HG03280 (cell line): Measurements from ENCODE around the gene ZNF516.
"Not testable (repeated sequence)": the region's sequence is repeated elsewhere in the genome, so short reads cannot be mapped to it uniquely, and the experiment has no call there.

Source experiments
- ATAC-seq: cut with Tn5 transposase; IDR thresholded peaks from one replicate; pipeline ENCODE4 v1.9.1; 2021; ENCODE audit warnings: mild to moderate bottlenecking, moderate library complexity; ENCODE audit not compliant: unreplicated experiment

Gene ZNF516, protein sequence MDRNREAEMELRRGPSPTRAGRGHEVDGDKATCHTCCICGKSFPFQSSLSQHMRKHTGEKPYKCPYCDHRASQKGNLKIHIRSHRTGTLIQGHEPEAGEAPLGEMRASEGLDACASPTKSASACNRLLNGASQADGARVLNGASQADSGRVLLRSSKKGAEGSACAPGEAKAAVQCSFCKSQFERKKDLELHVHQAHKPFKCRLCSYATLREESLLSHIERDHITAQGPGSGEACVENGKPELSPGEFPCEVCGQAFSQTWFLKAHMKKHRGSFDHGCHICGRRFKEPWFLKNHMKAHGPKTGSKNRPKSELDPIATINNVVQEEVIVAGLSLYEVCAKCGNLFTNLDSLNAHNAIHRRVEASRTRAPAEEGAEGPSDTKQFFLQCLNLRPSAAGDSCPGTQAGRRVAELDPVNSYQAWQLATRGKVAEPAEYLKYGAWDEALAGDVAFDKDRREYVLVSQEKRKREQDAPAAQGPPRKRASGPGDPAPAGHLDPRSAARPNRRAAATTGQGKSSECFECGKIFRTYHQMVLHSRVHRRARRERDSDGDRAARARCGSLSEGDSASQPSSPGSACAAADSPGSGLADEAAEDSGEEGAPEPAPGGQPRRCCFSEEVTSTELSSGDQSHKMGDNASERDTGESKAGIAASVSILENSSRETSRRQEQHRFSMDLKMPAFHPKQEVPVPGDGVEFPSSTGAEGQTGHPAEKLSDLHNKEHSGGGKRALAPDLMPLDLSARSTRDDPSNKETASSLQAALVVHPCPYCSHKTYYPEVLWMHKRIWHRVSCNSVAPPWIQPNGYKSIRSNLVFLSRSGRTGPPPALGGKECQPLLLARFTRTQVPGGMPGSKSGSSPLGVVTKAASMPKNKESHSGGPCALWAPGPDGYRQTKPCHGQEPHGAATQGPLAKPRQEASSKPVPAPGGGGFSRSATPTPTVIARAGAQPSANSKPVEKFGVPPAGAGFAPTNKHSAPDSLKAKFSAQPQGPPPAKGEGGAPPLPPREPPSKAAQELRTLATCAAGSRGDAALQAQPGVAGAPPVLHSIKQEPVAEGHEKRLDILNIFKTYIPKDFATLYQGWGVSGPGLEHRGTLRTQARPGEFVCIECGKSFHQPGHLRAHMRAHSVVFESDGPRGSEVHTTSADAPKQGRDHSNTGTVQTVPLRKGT

DNA sequence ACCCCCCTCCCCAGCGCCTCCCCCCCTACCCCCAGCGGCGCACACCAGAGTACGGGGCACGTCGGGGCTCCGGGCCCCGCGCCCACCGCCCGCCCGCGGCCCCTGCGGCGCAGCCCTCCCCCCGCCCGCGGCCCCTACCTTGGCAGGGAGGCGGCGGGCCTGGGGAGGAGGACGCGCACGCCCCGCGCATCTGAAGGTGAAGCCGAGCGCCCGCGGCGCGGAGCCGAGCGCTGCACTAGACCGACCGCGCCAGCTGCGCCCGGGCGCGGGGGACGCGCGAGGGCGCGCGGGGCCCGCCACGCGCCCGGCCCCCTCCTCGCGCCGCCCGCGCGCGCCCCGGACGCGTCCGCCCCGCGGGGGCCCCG is at the start of gene ZNF516:
Gene ZNF516 (minus strand): TSS at position 237 of the 365 bp plus-strand sequence. CDS start 52,188 bp downstream, outside the sequence.
- ATAC-seq, result no peak

DNA sequence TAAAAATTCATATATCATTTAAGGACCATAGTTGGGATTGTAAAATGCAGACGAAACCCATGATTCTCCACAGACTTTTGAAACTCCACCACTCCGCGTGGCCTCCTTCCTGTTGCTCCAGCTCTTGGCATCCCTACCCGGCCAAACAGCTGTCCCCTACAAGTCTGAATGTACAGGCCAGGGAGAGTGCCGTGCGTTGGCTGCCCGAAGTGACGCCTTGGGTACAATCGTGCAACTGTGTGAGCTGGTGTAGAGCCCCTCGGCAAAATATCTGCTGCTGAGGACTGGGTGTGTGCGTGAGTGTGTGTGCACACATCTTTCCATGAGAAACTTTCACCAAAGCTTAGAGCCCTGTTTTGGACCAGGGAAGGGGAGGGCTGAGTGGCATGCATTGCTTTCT is 43.8 kb upstream of the ZNF516 start:
- no peak for ATAC-seq

DNA sequence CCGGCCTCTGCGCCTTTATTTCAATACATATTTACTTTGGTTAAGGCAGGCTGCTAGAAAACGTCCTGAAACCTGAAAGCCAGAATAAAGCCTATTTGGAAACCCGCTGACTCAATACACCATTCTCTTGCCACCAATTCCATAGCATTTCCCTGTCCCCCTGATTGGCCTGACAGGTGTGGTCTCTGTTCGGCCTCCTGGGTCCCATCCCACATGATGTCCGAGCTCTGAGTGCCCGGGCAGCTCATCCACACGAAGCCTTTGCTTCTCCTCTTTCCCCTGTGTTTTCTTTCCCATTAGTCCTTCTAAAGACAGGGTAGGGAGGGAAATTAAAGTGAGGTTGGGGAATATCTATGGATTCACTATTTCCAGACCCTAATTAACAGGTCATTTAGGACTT is 42.6 kb upstream of the ZNF516 start:
- no peak for ATAC-seq

DNA sequence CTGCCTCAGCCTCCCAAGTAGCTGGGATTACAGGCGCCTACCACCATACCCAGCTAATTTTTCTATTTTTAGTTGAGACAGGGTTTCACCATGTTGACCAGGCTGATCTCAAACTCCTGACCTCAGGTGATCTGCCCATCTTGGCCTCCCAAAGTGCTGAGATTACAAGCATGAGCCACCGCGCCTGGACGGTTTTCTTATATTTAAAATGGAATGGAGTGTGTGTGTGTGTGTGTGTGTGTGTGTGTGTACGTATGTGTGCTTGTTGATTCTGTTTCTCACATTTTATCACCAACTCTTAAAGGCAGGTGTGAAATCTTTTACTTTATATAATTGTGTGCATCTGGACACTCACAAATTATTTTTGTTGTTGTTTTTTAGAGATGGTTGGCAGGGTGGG is 41.6 kb upstream of the ZNF516 start:
- ATAC-seq, result not testable (repeated sequence)

DNA sequence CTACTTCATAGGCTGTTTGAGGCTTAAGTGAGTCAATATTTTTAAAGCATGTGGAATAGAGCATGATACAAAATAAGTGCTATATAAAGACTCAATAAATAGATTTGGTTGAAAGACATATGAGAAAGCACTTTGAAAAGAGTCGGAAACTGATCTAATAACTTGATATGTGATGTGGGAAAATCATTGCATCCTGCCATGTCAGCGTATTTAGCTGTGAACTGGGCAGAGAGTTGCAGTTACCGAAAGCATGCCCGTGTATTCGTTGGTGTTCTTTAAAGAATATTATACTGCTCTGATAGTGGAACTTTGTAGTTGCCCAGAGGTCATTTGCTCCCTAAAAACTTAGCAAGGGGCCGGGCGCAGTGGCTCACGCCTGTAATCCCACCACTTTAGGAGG is 37.8 kb upstream of the ZNF516 start:
- ATAC-seq, result no peak

DNA sequence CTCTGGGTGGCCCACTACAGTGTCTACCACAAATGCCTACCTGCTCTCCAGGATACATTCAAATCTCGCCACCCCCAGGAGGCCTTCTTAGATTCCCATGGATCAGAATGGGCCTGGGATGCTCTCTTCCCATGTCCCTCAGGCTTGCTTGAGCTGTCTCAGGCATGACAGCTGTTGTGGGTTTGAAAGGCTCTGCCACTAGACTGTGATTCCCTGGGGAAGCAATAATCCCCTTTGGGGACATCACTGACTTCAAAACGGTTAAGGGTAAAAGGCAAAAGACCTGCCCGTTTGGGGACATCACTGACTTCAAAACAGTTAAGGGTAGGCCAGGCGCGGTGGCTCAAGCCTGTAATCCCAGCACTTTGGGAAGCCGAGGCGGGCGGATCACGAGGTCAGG is 35.8 kb upstream of the ZNF516 start:
- no peak for ATAC-seq

DNA sequence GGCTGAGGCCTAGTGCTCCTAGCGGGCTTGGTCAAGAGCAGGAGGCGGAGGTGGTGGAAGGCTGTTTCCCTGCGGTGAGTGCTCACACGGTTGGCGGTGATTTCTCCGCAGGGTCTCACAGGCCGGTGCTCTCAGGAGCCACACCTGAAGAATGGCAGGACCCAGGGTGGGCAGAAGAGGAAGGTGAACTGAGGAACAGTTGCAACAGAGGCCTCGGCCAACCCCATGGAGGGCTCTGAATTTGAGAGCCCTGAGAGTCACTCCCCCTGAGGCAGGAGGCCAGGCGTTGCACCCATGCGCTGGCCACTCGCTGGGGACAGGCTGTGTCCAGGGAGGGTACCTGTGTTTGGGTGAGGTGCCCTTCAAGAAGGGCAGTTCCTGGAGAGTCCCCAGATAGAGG is 35.3 kb upstream of the ZNF516 start:
- ATAC-seq, result no peak

DNA sequence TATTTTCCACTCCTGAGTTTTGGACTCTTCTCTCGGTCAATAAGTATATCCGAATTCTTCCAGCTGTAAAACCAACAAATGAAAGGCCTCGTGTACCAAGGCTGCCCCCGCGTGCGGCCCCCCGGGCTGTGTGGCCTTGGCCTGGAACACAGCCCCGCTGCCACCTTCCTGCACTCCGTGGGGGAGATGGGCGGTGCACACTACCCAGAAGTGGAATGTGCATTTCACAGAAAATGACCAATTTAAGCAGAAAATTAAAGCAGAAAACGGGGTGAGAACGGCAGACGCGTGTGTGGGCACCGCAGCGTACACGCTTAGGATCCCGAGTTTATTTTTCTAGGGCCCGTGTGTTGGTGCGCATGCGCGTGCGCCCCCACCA is 34.4 kb upstream of the ZNF516 start:
- ATAC-seq, result no peak

DNA sequence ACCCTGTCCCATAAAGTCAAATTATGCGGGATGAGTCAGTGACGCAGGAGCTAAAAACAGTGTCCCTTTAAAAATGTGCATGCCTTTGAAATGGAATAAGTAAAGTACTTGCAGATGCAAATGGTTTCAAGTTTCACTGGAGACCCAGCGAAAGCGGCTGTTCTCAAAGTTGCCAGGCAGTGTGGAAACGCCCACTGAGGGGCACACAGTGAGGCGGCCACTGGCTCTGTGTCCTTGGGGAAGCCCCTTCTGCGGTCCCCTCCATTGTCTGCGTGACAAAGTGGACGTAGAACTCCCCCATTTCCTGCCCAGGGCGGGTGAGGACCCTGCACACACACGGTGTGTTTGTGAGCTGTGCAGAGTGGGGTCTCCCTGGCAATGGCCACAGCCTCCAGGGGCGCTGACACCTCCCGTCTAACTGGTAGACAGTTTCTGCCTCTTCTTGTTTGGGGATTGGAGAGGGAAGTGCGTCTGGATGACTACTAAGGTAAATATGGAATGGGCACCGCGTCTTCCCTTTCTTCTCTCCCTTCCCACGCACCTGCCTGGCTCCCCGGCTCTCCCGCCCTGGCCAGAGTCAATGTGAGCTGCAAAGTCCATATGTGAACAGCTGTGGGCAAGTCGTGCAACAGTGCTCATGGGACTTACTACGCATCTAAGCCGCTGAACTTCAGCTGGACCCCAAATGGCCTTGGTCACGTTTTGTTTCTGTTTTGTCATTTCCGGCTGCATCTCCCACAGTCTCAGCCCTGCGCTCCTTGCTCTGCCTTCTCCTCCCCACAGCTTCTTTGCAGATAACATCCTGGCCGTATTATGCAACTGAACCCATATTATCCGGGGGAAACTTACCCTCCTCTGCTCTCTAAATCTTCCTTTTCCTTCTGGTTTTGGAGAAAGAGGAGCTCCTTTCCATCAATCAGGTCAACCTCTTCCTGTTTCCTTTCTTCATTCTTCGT is 33.7 kb upstream of the ZNF516 start:
- ATAC-seq, result no peak

DNA sequence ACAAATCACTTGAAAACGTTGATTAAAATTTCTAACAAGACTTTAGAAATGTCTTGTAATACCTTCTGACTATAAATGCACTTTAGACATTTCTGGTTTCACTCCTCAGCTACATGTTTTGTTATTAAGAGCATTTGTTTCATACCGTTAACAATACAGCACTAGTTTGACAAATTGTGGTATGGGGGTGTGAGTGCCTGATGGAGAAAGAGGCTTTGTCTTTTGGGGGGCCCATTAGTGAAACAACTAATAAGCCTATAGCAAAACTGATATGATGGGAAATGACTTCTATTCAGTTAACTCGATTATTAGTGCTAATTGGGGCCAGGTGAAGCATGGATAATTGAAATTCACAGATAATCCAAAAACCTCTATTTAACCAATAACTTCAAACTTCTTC is 30.9 kb upstream of the ZNF516 start:
- no peak for ATAC-seq

DNA sequence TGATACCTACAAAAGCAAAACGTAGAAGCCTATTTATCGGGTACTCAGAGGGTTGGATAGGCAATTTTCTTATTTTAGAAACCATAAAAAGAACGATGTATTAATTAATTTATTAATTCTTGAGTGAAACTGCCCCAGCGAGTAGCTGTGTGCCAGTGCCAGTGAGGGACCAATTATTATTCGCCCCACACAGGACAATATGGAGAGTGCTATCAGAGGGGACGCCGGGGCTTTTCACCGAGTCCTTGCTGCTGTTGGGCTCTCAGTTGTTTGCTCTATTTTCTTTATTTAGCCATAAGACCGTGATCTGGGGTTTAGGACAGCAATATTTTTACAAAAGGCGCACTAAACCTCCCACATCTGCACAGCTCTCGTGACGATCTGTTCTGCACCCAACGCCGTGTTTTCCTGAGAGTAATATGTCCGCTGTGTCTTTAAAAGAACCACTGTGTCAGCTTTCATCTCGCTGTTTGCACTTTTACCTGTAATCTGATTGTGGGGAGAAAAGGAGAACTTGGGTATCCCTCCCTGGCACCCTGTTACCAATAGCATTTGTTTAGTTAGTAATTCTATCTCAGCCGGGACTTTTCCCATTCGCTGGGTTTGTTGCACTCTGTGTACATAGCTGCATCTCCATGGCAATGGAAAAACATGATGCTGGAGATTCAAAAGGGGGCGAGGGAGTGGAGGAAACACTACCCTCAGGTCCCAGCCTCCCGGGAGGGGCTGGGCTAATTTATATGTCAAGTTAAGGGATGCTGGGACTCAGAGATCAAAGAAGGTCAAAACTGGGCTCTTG is 30.1 kb upstream of the ZNF516 start:
- no peak for ATAC-seq

DNA sequence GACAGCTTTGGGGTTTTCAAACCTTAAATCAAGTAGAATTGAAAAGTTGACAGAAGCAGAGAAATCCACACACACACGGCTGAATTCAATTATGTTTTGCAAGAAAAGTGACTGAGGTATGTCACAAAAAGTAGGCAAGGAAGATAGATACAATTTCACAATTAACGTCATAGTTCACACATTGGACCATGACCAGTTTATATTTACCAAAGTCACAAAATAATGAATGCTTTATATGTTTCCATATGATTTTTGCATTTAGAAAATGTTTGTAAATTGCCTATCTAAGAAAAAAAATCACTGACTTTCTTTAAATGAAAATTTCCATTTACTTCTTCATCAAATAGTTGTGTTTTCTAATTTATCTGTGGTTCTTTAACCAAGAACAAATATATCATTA is 29.4 kb upstream of the ZNF516 start:
- ATAC-seq, result no peak

DNA sequence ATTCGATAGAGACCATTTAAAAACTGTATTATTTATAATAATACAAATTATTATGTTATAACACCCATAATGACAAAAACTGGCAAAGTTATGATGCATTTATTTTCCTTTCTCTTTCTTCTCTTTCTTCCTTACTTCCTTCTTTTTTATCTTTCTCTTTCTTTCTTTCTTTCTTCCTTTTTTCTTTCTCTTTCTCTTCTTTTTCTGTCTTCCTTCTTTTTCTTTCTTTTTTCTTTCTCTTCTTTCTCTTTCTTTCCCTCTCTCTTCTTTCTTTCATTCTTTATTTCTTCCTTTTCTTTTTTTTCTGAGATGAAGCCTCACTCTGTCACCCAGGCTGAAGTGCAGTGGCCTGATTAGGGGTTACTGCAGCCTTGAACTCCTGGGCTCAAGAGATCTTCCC is 27.5 kb upstream of the ZNF516 start:
- ATAC-seq, result no peak

DNA sequence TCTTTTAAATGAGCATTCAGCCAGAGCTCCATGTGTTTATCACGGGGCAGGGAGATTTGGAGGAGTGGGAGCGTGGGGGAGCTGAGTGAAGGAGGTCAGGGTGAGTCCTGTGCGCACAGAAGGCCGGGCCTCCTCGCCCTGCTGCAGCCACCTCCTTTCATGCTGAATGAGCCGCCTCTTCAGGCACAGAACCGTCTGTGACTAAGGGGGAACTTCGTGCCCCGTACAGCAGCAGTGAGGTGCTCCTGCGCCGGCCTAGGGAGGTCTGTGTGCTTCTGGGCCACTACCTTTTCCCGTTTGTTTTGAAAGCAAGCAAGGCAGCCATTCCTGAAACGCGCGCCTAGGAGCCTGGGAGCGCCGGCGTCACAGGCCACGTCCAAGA is 27.1 kb upstream of the ZNF516 start:
- no peak for ATAC-seq

DNA sequence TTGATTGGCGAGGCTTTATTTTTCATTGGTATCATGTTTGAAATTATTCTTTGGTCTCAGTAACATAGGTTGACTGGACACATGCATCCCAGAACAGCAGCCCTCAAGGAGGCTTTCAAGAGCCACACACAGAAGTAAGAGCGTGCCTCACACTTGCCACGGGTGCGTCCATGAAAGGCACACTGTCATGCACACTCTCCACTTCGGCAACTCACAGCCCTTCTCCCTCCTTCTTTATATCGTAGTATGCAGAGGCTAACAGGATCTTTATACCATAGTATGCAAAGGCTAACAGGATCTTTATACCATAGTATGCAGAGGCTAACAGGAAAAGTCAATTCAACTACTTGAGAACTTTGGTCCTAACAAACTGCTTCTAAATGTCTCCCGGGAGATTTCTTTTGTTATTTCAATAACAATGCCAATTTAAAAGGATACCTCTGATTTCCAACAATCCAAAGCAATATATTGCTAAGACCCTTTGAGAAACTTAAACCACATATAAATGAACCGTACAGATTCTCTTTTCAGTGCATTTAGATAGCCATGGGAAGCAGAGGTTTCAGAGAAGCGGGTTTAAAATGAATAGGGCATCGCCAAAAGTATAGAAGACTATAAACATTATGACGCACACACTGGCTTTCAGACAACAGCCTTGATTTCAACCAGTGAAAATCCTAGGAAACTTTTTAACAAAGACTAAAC is 26.5 kb upstream of the ZNF516 start:
- no peak for ATAC-seq

DNA sequence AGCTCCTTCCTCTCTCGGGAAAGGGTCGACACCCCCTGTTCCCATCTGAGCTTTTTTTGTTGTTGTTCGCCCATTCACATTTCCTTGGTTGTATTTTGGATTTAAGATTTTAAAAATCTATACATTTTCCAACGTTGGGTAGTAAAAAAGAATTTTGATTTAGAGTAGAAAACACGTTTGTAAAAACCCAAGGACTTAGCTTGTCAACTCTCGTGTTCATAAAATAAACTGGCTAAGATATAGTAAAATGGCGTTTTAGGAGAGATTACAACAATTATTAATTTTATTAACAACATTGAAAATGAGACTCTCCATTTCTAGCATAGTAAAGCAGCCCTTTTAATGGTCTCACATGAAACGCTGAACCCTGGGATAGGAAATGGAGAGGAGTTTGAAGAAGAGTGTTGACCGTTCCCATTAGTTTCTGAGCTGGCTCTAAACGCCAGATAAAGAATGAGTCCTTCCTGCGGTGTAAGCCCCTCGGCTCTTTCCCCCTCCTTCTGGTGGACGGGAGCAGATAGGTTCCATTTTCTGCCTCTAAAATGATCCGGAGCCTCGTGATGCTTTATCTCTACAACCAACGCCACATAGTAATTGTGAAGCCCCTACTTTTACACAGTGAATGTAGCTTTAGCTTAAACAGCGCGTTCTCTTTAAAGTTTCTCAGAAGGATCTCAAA is 24.0 kb upstream of the ZNF516 start:
- no peak for ATAC-seq

DNA sequence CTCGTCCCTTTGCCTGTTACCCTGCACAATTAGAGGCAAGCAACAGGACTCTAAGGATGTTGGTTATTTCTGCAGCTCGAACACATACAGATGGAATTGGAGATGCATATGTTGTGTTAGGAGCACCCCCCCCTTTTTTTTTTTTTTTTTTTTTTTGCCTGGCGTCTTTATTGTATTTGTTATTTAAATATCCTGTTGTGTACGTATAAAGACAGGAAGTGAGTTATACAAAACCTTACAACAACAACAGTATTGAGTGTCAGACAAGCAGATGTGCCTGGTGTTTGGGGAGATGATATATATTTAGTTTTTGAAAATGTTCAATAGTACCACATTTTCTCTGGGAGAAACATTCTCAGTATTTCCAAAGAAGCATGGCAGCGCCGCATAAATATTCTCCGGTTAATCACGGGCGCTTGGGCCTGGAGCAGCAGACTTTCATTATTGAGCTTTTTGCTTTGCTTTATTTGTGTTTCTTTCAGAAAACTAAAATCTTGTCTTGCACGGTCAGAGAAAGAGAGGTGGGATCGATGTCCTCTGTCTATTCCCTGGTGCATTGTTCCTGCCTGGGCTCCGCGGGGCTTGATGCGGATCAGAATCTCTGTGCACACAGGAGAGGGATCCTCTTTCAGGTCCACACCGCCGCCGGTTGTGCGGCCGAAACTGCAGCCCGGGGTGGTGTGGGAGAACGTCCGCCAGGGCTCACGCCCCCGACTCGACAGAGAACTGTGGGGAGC is 23.2 kb upstream of the ZNF516 start:
- no peak for ATAC-seq

DNA sequence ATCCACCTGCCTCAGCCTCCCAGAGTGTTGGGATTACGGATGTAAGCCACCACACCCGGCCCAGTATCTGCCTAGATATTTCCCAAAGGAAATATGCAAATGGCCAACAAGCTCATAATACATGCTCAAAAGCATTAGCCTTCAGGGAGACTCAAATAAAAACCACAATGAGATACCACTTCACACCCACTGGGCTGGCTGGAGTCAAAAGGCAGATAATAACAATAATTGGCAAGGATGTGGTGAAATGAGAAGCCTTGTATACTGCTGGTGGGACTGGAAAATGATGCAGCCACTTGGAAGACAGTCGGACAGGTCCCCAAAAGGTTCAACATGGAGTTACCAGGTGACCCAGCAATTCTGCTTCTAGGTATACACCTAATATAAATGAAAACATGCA is 20.5 kb upstream of the ZNF516 start:
- no peak for ATAC-seq
